Panc1 (cell line): ENCODE measurements around the gene SERTM2. TPM values are rescaled to one million over a fixed set of nuclear protein-coding genes. Genes with fewer than 3 reads are reported as not detected.

Experiments used
- ATAC-seq: fragments of 200-7000 bp; cut with Tn5 transposase; 2 replicates; pipeline ENCODE4 v1.9.1; 2020; ENCODE audit warnings: mild to moderate bottlenecking, moderate library complexity
- BruUV-seq: library from RNA; stranded (reverse); fragments of 400-500 nt; replicated peaks from 2 replicates; lab custom pipeline; 2021; lab: Mats Ljungman, UMichigan
- CTCF ChIA-PET: fragments of 300-600 bp; sonication (Branson Sonifier 250); formaldehyde crosslinking; loops from one replicate; lab custom pipeline; 2022; ENCODE audit warnings: antibody characterized with exemption; lab: Charles Lee
- POLR2A ChIA-PET: fragments of 300-600 bp; sonication (Branson Sonifier 250); formaldehyde crosslinking; loops from one replicate; lab custom pipeline; 2022; ENCODE audit warnings: antibody characterized with exemption; lab: Charles Lee
- DNase-seq: peaks from one replicate; pipeline ENCODE4 v3.0.0-alpha.2; 2010; ENCODE audit warnings: low read depth, low spot score
- H3K27ac ChIP-seq: 2 replicates; pipeline ENCODE4 v1.5.1; 2011; ENCODE audit warnings: mild to moderate bottlenecking, low read length, inconsistent platforms
- H3K27me3 ChIP-seq: fragments of 200-500 bp; sonication (Bioruptor generic); 2 replicates; pipeline ENCODE4 v1.6.0; 2014; ENCODE audit warnings: low read length, inconsistent platforms; ENCODE audit not compliant: control insufficient read depth, insufficient read depth
- H3K36me3 ChIP-seq: fragments of 200-500 bp; sonication (Bioruptor generic); 2 replicates; pipeline ENCODE4 v1.5.1; 2014; ENCODE audit warnings: inconsistent platforms, mild to moderate bottlenecking, low read length, moderate library complexity; ENCODE audit not compliant: control insufficient read depth, insufficient read depth
- H3K4me1 ChIP-seq: 2 replicates; pipeline ENCODE4 v1.5.1; 2011; ENCODE audit warnings: inconsistent platforms, mild to moderate bottlenecking, low read length, moderate library complexity; ENCODE audit not compliant: control insufficient read depth, insufficient read depth
- H3K4me3 ChIP-seq, 2 experiments: 2 replicates each; pipeline ENCODE4 v1.5.1; 2011 to 2012; ENCODE audit warnings: low read depth in 2 of 2, low read length in 2 of 2, mild to moderate bottlenecking in 2 of 2, inconsistent platforms in 1 of 2, moderate library complexity in 1 of 2
- H3K9me3 ChIP-seq: fragments of 200-500 bp; sonication (Bioruptor generic); 2 replicates; pipeline ENCODE4 v1.5.1; 2014; ENCODE audit warnings: low read depth, mild to moderate bottlenecking, inconsistent platforms, low read length, moderate library complexity; ENCODE audit not compliant: control insufficient read depth, insufficient read depth
- POLR2AphosphoS5 ChIP-seq: IDR thresholded peaks from 2 replicates; pipeline ENCODE4 v1.6.1; 2012; ENCODE audit warnings: mild to moderate bottlenecking, low read depth, low read length, moderate library complexity
- REST ChIP-seq, 2 experiments: IDR thresholded peaks; 2 replicates each; pipeline ENCODE4 v1.6.1; 2011 to 2012; ENCODE audit warnings: low read depth in 2 of 2, control low read depth in 1 of 2, low read length in 1 of 2, mild to moderate bottlenecking in 1 of 2, moderate library complexity in 1 of 2; ENCODE audit not compliant: insufficient read depth in 1 of 2
- SIN3A ChIP-seq: IDR thresholded peaks from 2 replicates; pipeline ENCODE4 v1.6.1; 2012; ENCODE audit warnings: low read depth, mild to moderate bottlenecking, low read length, moderate library complexity, borderline replicate concordance; ENCODE audit not compliant: insufficient read depth
- TCF7L2 ChIP-seq: IDR thresholded peaks from 2 replicates; pipeline ENCODE4 v1.6.1; 2011; ENCODE audit warnings: mild to moderate bottlenecking, low read depth, low read length, inconsistent platforms
- in situ Hi-C: cut with HindIII; loops from 2 replicates; pipeline ENCODE4 v1.10.0; 2016; ENCODE audit warnings: low sequenced_read_pairs, low pct_unique_long_range_greater_than_20kb
- intact Hi-C: fragments of 100-400 bp; cut with micrococcal nuclease; formaldehyde crosslinking; loops from one replicate; pipeline ENCODE4 v1.10.0; 2022; ENCODE audit not compliant: unreplicated experiment
- total RNA-seq: library from RNA; stranded (reverse); gene quantifications from one replicate; pipeline ENCODE4 v1.2.1, GENCODE V29; 2021; ENCODE audit not compliant: unreplicated experiment
- TF ChIP-seq, protein P1 (sequence below): fragments of 450-650 bp; IDR thresholded peaks from 2 replicates; pipeline ENCODE4 v1.5.1; 2017; ENCODE audit warnings: mild to moderate bottlenecking

SERTM2 gene
- total RNA-seq, 1 experiment from 2014 or later, result not detected

GRCh38 chrX:111481896-111482295 is 29.5 kb upstream of the SERTM2 start:
- TF ChIP-seq SIN3A (no peak), TCF7L2 (no peak), REST (IDR thresholded peaks at IDR 0.05; ENCODE audit: insufficient read depth in 1 of 2, low read depth in 2 of 2, low read length in 1 of 2) (no peak), POLR2AphosphoS5 (no peak)
- TF ChIP-seq, protein P1, sequence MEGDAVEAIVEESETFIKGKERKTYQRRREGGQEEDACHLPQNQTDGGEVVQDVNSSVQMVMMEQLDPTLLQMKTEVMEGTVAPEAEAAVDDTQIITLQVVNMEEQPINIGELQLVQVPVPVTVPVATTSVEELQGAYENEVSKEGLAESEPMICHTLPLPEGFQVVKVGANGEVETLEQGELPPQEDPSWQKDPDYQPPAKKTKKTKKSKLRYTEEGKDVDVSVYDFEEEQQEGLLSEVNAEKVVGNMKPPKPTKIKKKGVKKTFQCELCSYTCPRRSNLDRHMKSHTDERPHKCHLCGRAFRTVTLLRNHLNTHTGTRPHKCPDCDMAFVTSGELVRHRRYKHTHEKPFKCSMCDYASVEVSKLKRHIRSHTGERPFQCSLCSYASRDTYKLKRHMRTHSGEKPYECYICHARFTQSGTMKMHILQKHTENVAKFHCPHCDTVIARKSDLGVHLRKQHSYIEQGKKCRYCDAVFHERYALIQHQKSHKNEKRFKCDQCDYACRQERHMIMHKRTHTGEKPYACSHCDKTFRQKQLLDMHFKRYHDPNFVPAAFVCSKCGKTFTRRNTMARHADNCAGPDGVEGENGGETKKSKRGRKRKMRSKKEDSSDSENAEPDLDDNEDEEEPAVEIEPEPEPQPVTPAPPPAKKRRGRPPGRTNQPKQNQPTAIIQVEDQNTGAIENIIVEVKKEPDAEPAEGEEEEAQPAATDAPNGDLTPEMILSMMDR, result no peak
- Histone ChIP-seq H3K27me3 (no peaks in the 10 kb centered on the region), H3K4me1 (no peaks in the 10 kb centered on the region), H3K4me3 (no peak overlapping the region), H3K27ac (no peak overlapping the region), H3K9me3 (no peaks in the 10 kb centered on the region), H3K36me3 (no peaks in the 10 kb centered on the region)
- intact Hi-C loops, result no loop called here
- POLR2A ChIA-PET, result no interaction called here
- CTCF ChIA-PET, result no interaction called here
- DNase-seq (no peak), ATAC-seq (no peak)
- no TSS peak for BruUV-seq
- in situ Hi-C loops, result no loop called here

DNA sequence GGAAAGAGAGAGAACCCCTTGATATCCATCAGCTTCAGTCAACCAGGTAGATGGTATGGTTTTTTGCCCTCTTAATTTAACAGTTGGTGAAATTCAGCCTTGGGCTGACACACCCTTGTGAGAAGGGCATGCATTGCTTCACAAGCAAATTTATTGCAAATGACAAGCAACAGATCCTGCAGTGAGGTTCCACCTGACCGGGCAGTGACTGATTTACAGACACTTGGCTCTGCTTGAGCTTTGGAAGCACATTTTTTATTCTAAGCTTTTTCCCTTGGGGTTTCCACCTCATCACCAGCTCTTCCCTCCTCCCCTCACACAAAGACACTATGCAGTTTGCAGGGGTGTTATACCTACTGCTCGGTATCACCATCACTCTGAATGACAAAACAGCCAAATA is 28.3 kb upstream of the SERTM2 start:
- H3K27me3 ChIP-seq, result no peaks in the 10 kb centered on the region
- ChIA-PET CTCF (no interaction called here), POLR2A (no interaction called here)
- in situ Hi-C loops, result no loop called here
- intact Hi-C loops, result no loop called here
- no peaks in the 10 kb centered on the region for H3K4me1 ChIP-seq
- no peak overlapping the region for H3K27ac ChIP-seq
- no TSS peak for BruUV-seq
- ATAC-seq (no peak), DNase-seq (no peak)
- H3K4me3 ChIP-seq, result no peak overlapping the region
- H3K9me3 ChIP-seq, result no peaks in the 10 kb centered on the region
- no peaks in the 10 kb centered on the region for H3K36me3 ChIP-seq
- TF ChIP-seq POLR2AphosphoS5 (no peak), SIN3A (no peak), REST (IDR thresholded peaks at IDR 0.05; ENCODE audit: insufficient read depth in 1 of 2, low read depth in 2 of 2, low read length in 1 of 2) (no peak), TCF7L2 (no peak)
- TF ChIP-seq, protein P1, result no peak
